ENCODE data around the gene CHRNA10. TPM values are rescaled to one million over a fixed set of nuclear protein-coding genes. Genes with fewer than 3 reads are reported as not detected.
"Not testable (repeated sequence)": the region's sequence is repeated elsewhere in the genome, so short reads cannot be mapped to it uniquely, and the experiment has no call there.

Gene CHRNA10
- total RNA-seq, 1 experiment from 2014 or later: 0.71 TPM

GRCh38 chr11:3655547-3655946, 15.6 kb downstream of the CHRNA10 start:
- Histone ChIP-seq H3K4me1 (replicated peaks) (no peaks in the 10 kb centered on the region), H3K9me3 (replicated peaks) (no peaks in the 10 kb centered on the region), H3K27me3 (replicated peaks) (peaks cover 16% of the 10 kb centered on the region), H3K4me3 (no peak overlapping the region), H3K36me3 (no peaks in the 10 kb centered on the region), H3K27ac (no peak overlapping the region)
- no peak for DNase-seq (ENCODE audit: low read depth in 1 of 2, low spot score in 2 of 2)

GRCh38 chr11:3652514-3652913, 18.7 kb downstream of the CHRNA10 start:
- not testable (repeated sequence) for H3K27ac ChIP-seq; DNase-seq (ENCODE audit: low read depth in 1 of 2, low spot score in 2 of 2)
- H3K27me3 ChIP-seq (replicated peaks): peaks cover 24% of the 10 kb centered on the region

GRCh38 chr11:3649374-3649773, 21.8 kb downstream of the CHRNA10 start:
- not testable (repeated sequence) for H3K9me3 ChIP-seq (replicated peaks); H3K4me3 ChIP-seq; H3K36me3 ChIP-seq; H3K27ac ChIP-seq; H3K4me1 ChIP-seq (replicated peaks); DNase-seq (ENCODE audit: low read depth in 1 of 2, low spot score in 2 of 2)
- H3K27me3 ChIP-seq (replicated peaks): peaks cover 23% of the 10 kb centered on the region

More at GRCh38 chr11:3652514-3652913, 18.7 kb downstream of the CHRNA10 start:
- H3K36me3 ChIP-seq; H3K4me1 ChIP-seq (replicated peaks); H3K9me3 ChIP-seq (replicated peaks); H3K4me3 ChIP-seq: not testable (repeated sequence)

GRCh38 chr11:3648843-3649242, 22.3 kb downstream of the CHRNA10 start:
- H3K36me3 ChIP-seq; DNase-seq (ENCODE audit: low read depth in 1 of 2, low spot score in 2 of 2); H3K9me3 ChIP-seq (replicated peaks); H3K27ac ChIP-seq; H3K4me3 ChIP-seq; H3K4me1 ChIP-seq (replicated peaks): not testable (repeated sequence)
- peaks cover 25% of the 10 kb centered on the region for H3K27me3 ChIP-seq (replicated peaks)

- peaks cover 52% of the 10 kb centered on the region for H3K27me3 ChIP-seq (replicated peaks)
- H3K36me3 ChIP-seq: peaks cover 3% of the 10 kb centered on the region; the same call in 1 of the 2 replicates
- DNase-seq (ENCODE audit: low read depth in 1 of 2, low spot score in 2 of 2): no peak
- H3K4me1 ChIP-seq (replicated peaks): peaks cover 13% of the 10 kb centered on the region
- no peak overlapping the region for H3K27ac ChIP-seq
- 0 out of 2 replicates have a peak, but pooled peaks cover 6% of the 10 kb centered on the region for H3K9me3 ChIP-seq (replicated peaks)
- H3K4me3 ChIP-seq: no peak overlapping the region
Measured at GRCh38 chr11:3645552-3645951, 25.6 kb downstream of the CHRNA10 start.

- no peak within 1 kb of the TSS for H3K4me3 ChIP-seq
- peaks cover 52% of the 10 kb centered on the region for H3K27me3 ChIP-seq (replicated peaks)
- H3K27ac ChIP-seq: no peak within 1 kb of the TSS
- no peak for DNase-seq (ENCODE audit: low read depth in 1 of 2, low spot score in 2 of 2)
- peaks cover 13% of the 10 kb centered on the region for H3K4me1 ChIP-seq (replicated peaks)
- 0 out of 2 replicates have a peak, but pooled peaks cover 6% of the 10 kb centered on the region for H3K9me3 ChIP-seq (replicated peaks)
- peaks cover 3% of the 10 kb centered on the region; the same call in 1 of the 2 replicates for H3K36me3 ChIP-seq
Measured at GRCh38 chr11:3644817-3645235, 26.4 kb downstream of the CHRNA10 start, which contains the start of gene ART1. ART1 (plus strand) TSS chr11:3645128; CDS start chr11:3659214, 14,086 bp downstream.

GRCh38 chr11:3643102-3643546, 28.1 kb downstream of the CHRNA10 start:
- peaks cover 13% of the 10 kb centered on the region for H3K4me1 ChIP-seq (replicated peaks)
- H3K27ac ChIP-seq; DNase-seq (ENCODE audit: low read depth in 1 of 2, low spot score in 2 of 2); H3K9me3 ChIP-seq (replicated peaks); H3K36me3 ChIP-seq; H3K4me3 ChIP-seq: not testable (repeated sequence)
- peaks cover 43% of the 10 kb centered on the region for H3K27me3 ChIP-seq (replicated peaks)

- 0 out of 2 replicates have a peak, but pooled peaks cover 6% of the 10 kb centered on the region for H3K9me3 ChIP-seq (replicated peaks)
- peak overlapping the region; percentile 29 for H3K4me3 ChIP-seq
- H3K4me1 ChIP-seq (replicated peaks): peaks cover 13% of the 10 kb centered on the region
- H3K36me3 ChIP-seq: peaks cover 3% of the 10 kb centered on the region; the same call in 1 of the 2 replicates
- H3K27me3 ChIP-seq (replicated peaks): peaks cover 39% of the 10 kb centered on the region
- peak; percentile 63 to 78 for DNase-seq (ENCODE audit: low read depth in 1 of 2, low spot score in 2 of 2)
- H3K27ac ChIP-seq: no peak overlapping the region
Measured at GRCh38 chr11:3642071-3642951, 28.9 kb downstream of the CHRNA10 start.

- Histone ChIP-seq H3K27ac (no peak within 1 kb of the TSS), H3K4me1 (replicated peaks) (peaks cover 13% of the 10 kb centered on the region), H3K9me3 (replicated peaks) (0 out of 2 replicates have a peak, but pooled peaks cover 6% of the 10 kb centered on the region), H3K36me3 (peaks cover 3% of the 10 kb centered on the region; the same call in 1 of the 2 replicates), H3K27me3 (replicated peaks) (peaks cover 40% of the 10 kb centered on the region), H3K4me3 (peak within 1 kb of the TSS; percentile 29)
- no peak for DNase-seq (ENCODE audit: low read depth in 1 of 2, low spot score in 2 of 2)
Measured at GRCh38 chr11:3641701-3642070, 29.5 kb downstream of the CHRNA10 start, which contains the start of gene ART5. ART5 (minus strand) TSS chr11:3641992; CDS start chr11:3641862, 130 bp downstream.

- no peak overlapping the region for H3K27ac ChIP-seq
- H3K9me3 ChIP-seq (replicated peaks): 0 out of 2 replicates have a peak, but pooled peaks cover 6% of the 10 kb centered on the region
- peaks cover 13% of the 10 kb centered on the region for H3K4me1 ChIP-seq (replicated peaks)
- peaks cover 38% of the 10 kb centered on the region for H3K27me3 ChIP-seq (replicated peaks)
- H3K4me3 ChIP-seq: no peak overlapping the region
- DNase-seq (ENCODE audit: low read depth in 1 of 2, low spot score in 2 of 2): no peak
- peaks cover 3% of the 10 kb centered on the region; the same call in 1 of the 2 replicates for H3K36me3 ChIP-seq
Measured at GRCh38 chr11:3641191-3641590, 30.0 kb downstream of the CHRNA10 start.

GRCh38 chr11:3639841-3640240, 31.3 kb downstream of the CHRNA10 start:
- Histone ChIP-seq H3K27ac (no peak overlapping the region), H3K4me1 (replicated peaks) (peaks cover 13% of the 10 kb centered on the region), H3K9me3 (replicated peaks) (0 out of 2 replicates have a peak, but pooled peaks cover 6% of the 10 kb centered on the region), H3K4me3 (no peak overlapping the region), H3K27me3 (replicated peaks) (peaks cover 39% of the 10 kb centered on the region), H3K36me3 (peaks cover 3% of the 10 kb centered on the region; the same call in 1 of the 2 replicates)
- no peak for DNase-seq (ENCODE audit: low read depth in 1 of 2, low spot score in 2 of 2)

GRCh38 chr11:3638513-3638912, 32.7 kb downstream of the CHRNA10 start:
- Histone ChIP-seq H3K4me3 (no peak overlapping the region), H3K27me3 (replicated peaks) (peaks cover 32% of the 10 kb centered on the region), H3K4me1 (replicated peaks) (peaks cover 13% of the 10 kb centered on the region), H3K27ac (no peak overlapping the region), H3K36me3 (peaks cover 3% of the 10 kb centered on the region; the same call in 1 of the 2 replicates), H3K9me3 (replicated peaks) (0 out of 2 replicates have a peak, but pooled peaks cover 5% of the 10 kb centered on the region)
- DNase-seq (ENCODE audit: low read depth in 1 of 2, low spot score in 2 of 2): no peak

GRCh38 chr11:3637201-3637600, 34.0 kb downstream of the CHRNA10 start:
- Histone ChIP-seq H3K27ac (no peak overlapping the region), H3K4me1 (replicated peaks) (peaks cover 3% of the 10 kb centered on the region), H3K27me3 (replicated peaks) (peaks cover 23% of the 10 kb centered on the region), H3K9me3 (replicated peaks) (0 out of 2 replicates have a peak, but pooled peaks cover 5% of the 10 kb centered on the region), H3K36me3 (peaks cover 2% of the 10 kb centered on the region; the same call in 1 of the 2 replicates), H3K4me3 (no peak overlapping the region)
- DNase-seq (ENCODE audit: low read depth in 1 of 2, low spot score in 2 of 2): no peak
